Measurements from ENCODE around the gene SOX6.

The SOX6 gene

GRCh38 chr11:16364254-16364653 lies 7.9 kb upstream of the SOX6 start:
- no peak for DNase-seq (ENCODE audit: low spot score)

GRCh38 chr11:16363706-16364105 lies 7.4 kb upstream of the SOX6 start:
- no peak for DNase-seq (ENCODE audit: low spot score)

GRCh38 chr11:16361108-16361865 lies 4.9 kb upstream of the SOX6 start:
- no peak for DNase-seq (ENCODE audit: low spot score)

- DNase-seq (ENCODE audit: low spot score): no peak
Observed at GRCh38 chr11:16359369-16359768, 3.0 kb upstream of the SOX6 start.

GRCh38 chr11:16358726-16359125 lies 2.4 kb upstream of the SOX6 start:
- no peak for DNase-seq (ENCODE audit: low spot score)

- DNase-seq (ENCODE audit: low spot score): no peak
Observed at GRCh38 chr11:16357775-16358174, 1.4 kb upstream of the SOX6 start.

- peak; percentile 18 for DNase-seq (ENCODE audit: low spot score)
Observed at GRCh38 chr11:16356761-16357393, 531 bp upstream of the SOX6 start.

GRCh38 chr11:16352707-16353106 lies 3.6 kb downstream of the SOX6 start:
- DNase-seq (ENCODE audit: low spot score): no peak

GRCh38 chr11:16350125-16350524 lies 6.2 kb downstream of the SOX6 start:
- no peak for DNase-seq (ENCODE audit: low spot score)

- no peak for DNase-seq (ENCODE audit: low spot score)
Observed at GRCh38 chr11:16347928-16348685, 8.2 kb downstream of the SOX6 start.

- peak; percentile 4 for DNase-seq (ENCODE audit: low spot score)
Observed at GRCh38 chr11:16346975-16347374, 9.4 kb downstream of the SOX6 start.

- no peak for DNase-seq (ENCODE audit: low spot score)
Observed at GRCh38 chr11:16341853-16342252, 14.5 kb downstream of the SOX6 start.

- no peak for DNase-seq (ENCODE audit: low spot score)
Observed at GRCh38 chr11:16338393-16338792, 18.0 kb downstream of the SOX6 start.

- no peak for DNase-seq (ENCODE audit: low spot score)
Observed at GRCh38 chr11:16337421-16338213, 18.7 kb downstream of the SOX6 start.

- DNase-seq (ENCODE audit: low spot score): no peak
Observed at GRCh38 chr11:16336721-16337120, 19.6 kb downstream of the SOX6 start.

GRCh38 chr11:16336204-16336603 lies 20.1 kb downstream of the SOX6 start:
- DNase-seq (ENCODE audit: low spot score): no peak

- DNase-seq (ENCODE audit: low spot score): no peak
Observed at GRCh38 chr11:16335236-16335962, 20.9 kb downstream of the SOX6 start.

- DNase-seq (ENCODE audit: low spot score): peak; percentile 2
Observed at GRCh38 chr11:16326679-16327297, 29.6 kb downstream of the SOX6 start.

- no peak for DNase-seq (ENCODE audit: low spot score)
Observed at GRCh38 chr11:16322190-16322589, 34.2 kb downstream of the SOX6 start.

GRCh38 chr11:16321148-16321547 lies 35.2 kb downstream of the SOX6 start:
- no peak for DNase-seq (ENCODE audit: low spot score)

- no peak for DNase-seq (ENCODE audit: low spot score)
Observed at GRCh38 chr11:16318320-16318719, 38.0 kb downstream of the SOX6 start.

All from AG08396 (cell line).